Activated CD4-positive, alpha-beta T cell treated with anti-CD3 and anti-CD28 coated beads, Interleukin-10, Interleukin-2, amounts not matched to agents 100 ng/mL and 50 ng/mL, durations not matched to agents 16 hours and 8 hours (primary cell): ENCODE results near the gene DSC3.
"Not testable (repeated sequence)": the region's sequence is repeated elsewhere in the genome, so short reads cannot be mapped to it uniquely, and the experiment has no call there.

Experiments
- DNase-seq: peaks from one replicate; pipeline ENCODE4 v3.0.0-alpha.2; 2020

The DSC3 gene

DNA sequence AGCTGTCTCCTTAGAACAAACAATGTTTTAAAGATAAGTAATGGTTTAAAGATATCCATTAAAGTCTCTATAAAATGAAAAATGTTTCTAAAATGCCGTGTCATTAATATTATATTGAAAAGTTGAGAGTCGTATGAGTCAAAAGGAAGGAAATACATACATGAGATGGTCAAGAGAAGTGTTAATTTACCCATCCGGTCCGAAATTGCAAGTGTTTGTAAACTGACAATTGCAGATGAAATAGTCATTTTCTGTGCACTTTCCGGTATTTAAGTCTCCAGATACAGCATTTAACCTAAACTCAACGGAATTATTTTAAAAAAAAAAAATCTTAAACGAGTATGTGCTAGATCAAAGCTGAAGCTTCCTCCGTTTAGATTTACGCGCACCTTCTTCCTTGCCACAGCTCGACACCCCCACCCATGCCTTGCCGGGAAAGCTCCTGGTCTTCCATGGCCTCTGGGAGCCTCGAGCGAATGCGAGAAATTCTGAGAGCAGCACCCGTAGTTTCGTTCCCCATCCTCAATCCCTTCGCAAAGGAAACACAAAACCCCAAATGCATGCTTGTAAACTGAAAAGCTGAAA is 1.8 kb downstream of the DSC3 start:
- no peak for DNase-seq

DNA sequence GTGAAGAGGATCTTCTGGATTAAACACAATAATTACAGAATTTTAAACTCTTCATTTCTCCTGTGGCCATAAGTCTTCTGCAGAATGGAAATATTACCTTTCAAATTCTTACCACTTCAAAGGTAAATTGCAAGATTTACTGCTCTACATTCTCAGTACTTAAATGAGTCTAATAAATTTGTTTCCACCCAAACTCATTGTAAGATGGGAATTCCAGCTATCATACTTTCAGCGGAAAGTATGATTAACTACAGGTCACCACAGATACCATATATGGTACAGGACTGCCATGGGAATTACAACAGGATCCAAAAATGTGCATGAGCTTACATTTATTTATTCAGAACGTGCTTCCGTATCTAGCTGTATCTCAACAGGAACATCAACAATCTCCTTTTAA is 3.1 kb downstream of the DSC3 start:
- no peak for DNase-seq

GRCh38 chr18:31037686-31038085 is 4.9 kb downstream of the DSC3 start:
- DNase-seq, result not testable (repeated sequence)

- DNase-seq, result no peak
These were observed 8.0 kb downstream of the DSC3 start for GRCh38 chr18:31034541-31034940.

GRCh38 chr18:31030574-31031278 is 11.8 kb downstream of the DSC3 start:
- no peak for DNase-seq

GRCh38 chr18:31015715-31016434 is 26.7 kb downstream of the DSC3 start:
- DNase-seq, result no peak

- not testable (repeated sequence) for DNase-seq
These were observed 31.1 kb downstream of the DSC3 start for GRCh38 chr18:31011455-31011854.

GRCh38 chr18:31010601-31011000 is 31.9 kb downstream of the DSC3 start:
- DNase-seq, result no peak

GRCh38 chr18:30999887-31000628 is 42.5 kb downstream of the DSC3 start:
- DNase-seq, result no peak

DNA sequence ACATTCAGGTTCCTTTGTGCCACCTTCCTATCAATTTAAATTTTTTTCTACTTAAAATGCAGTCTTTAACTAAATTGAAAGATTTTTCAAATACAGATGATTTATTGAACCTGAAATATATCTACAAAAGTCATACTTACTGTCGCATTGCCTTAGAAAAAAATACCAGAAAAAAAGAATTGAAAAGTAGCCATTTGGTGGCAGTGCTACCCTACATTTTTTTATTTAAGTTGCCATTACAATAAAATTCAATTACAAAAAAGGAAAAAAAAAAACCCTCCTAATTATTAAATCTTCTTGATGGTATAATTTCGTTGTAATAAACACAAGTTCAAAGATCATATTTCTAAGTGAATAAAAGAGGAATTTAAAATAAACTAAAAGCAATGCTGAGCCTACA is 43.4 kb downstream of the DSC3 start:
- no peak for DNase-seq

- DNase-seq, result no peak
These were observed 45.3 kb downstream of the DSC3 start for GRCh38 chr18:30997223-30997622.

DNA sequence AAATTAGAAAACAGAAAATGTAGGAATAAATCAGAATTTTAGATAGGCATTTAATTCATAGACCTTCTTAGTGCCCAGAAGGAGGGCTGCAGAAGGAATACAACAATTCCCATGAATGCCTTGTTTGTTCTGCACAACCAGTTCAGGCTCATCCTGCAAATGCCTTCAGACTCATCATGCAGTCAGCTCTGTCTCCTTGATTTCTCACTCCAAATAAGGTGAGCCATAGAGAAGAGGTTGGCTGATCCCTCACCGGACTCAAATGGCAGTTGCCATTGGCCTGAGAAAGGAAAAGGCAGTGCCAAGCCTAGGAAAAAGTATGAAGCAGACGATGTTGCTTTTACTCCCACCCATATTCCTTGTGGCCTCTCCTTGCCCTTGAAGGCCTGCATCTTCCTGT is 50.3 kb downstream of the DSC3 start:
- no peak for DNase-seq

DNA sequence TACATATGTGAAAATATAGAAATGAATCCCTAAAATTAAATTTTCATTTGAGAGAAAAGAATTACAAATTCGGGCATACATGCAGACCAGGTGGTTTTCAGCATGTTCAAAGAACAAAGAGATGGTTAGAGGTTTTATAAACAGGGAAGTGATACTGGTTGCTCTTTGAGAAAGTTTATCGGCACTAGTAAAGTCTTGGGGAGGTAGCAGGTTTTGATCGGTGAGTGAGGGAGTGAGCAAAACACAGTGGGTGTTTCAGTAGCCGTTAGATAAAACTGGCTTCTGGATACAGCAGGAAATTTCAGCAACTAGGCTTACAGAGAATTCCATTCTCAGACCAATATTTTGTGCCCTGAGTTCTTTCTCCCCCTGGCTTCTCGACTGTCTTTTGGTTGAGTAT is 51.1 kb downstream of the DSC3 start:
- DNase-seq, result no peak

GRCh38 chr18:30989141-30989540 is 53.4 kb downstream of the DSC3 start:
- no peak for DNase-seq

GRCh38 chr18:30988440-30988839 is 54.1 kb downstream of the DSC3 start:
- no peak for DNase-seq

DNA sequence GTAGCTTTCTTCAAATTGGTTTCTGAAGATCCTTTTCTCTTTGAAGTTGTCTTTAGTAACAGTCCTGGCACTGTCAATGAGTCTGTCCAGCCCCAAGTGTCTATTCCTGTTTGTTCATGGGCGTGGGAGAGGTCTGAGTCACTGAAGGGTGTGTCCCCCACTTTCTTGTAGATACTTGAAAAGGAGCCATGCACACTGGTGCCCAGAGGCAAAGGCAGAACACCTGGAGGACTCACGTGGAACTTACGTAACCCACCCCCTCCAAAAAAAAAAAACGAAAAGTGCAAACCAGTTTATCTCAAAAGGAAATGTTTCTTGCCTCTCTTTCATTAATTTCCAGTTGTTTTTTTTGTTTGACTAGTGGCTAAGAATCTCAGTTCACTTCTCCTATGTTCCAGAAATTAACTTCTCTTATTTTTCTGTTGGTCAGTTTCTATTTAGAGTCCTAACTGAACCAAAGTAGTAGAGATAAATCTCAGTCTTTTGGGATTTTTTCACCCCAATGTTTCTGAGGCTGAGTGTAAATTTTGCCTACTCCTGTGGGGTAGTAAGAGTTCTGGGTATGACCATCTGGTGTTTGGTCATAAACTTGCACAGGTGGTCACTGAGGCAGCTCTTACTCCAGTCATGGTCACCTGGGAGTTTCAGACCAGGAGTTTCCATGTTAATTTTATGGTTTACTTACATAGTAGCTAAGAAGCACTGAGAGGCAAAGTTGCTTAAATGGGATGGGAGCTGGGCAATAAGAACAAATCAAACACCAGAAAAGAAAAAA is 54.9 kb downstream of the DSC3 start:
- DNase-seq, result no peak

DNA sequence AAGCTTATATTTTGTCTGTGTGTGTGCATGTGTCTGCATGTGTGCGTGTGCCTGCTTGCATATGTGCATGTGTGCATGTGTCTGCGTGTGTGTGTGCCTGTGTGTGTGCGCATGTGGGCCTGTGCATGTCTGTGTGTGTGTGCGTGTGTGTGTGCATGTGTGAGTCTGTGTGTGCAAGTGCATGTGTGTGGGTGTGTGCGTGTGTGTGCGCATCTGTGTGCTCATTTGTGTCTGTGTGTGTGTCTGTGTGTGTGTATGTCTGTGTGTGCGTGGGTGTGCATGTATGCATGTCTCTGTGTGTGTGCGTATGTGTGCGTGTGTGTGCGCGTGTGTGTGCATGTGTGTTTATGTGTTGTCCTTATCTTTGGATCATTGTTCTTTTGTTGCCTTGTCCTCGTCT is 56.8 kb downstream of the DSC3 start:
- no peak for DNase-seq

GRCh38 chr18:30982285-30982992 is 60.1 kb downstream of the DSC3 start:
- no peak for DNase-seq

DNA sequence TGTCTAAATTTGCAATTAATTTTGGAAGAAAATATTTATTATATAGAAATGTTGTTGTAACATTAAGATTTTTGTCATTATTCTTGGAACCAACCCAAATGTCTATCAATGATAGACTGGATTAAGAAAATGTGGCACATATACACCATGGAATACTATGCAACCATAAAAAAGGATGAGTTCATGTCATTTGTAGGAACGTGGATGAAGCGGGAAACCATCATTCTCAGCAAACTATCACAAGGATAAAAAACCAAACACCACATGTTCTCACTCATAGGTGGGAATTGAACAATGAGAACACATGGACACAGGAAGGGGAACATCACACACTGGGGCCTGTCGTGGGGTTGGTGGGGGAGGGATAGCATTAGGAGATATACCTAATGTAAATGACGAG is 64.5 kb downstream of the DSC3 start:
- DNase-seq, result not testable (repeated sequence)

DNA sequence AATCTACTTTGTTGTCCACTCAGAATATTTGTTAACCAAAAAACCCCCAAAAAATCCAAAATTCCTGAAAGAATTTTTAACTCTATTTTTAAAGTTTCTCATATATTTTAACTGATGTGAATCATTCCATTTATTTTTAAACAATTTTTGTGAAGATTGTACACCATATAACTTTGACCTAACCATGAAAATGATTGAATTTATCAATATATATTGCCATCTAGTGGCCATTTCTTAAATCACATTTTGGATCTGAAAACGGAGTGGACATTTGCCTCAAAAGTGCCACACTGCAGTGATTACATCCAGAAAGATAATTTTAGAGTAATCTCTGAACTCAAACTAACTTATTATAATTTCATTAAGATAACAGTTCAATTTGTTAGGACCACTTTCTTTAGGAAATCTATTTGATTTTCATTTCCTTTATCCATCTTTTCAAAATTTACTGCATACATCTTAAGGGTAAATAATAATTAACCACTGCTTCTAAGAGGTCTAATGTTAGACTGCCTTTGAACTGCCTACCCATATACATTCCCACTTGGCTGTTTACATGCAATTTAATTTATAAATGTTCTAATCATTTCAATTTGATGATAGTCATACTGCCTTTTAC is 71.1 kb downstream of the DSC3 start:
- DNase-seq, result peak; percentile 32

GRCh38 chr18:30970196-30970816 is 72.2 kb downstream of the DSC3 start:
- peak; percentile 11 for DNase-seq
